Thyroid gland (tissue), 4 donors: Measurements from ENCODE around the gene APOL5. TPM values are rescaled to one million over a fixed set of nuclear protein-coding genes. Genes with fewer than 3 reads are reported as not detected.
"Not testable (repeated sequence)": the region's sequence is repeated elsewhere in the genome, so short reads cannot be mapped to it uniquely, and the experiment has no call there.

Experiments
- DNase-seq, 2 donors: peaks; one replicate each; pipeline ENCODE4 v3.0.0-alpha.2; 2019
- H3K27ac ChIP-seq, 3 donors: fragments of 200-600 bp; sonication (generic); 1 replicate in 2 of 3; 2 replicates in 1 of 3; pipeline ENCODE4 v1.5.1; 2016 to 2019; ENCODE audit warnings: mild to moderate bottlenecking in 1 of 3, moderate library complexity in 1 of 3
- H3K27me3 ChIP-seq: fragments of 200-600 bp; sonication (generic); one replicate; pipeline ENCODE4 v1.5.1; 2019
- H3K36me3 ChIP-seq, 2 donors: fragments of 200-600 bp; sonication (generic); one replicate each; pipeline ENCODE4 v1.5.1; 2016 to 2019
- H3K4me1 ChIP-seq, 2 donors: fragments of 200-600 bp; sonication (generic); one replicate each; pipeline ENCODE4 v1.5.1; 2017 to 2019
- H3K4me3 ChIP-seq, 3 donors: fragments of 200-600 bp; sonication (generic); replicated peaks in 1 of 3; 1 replicate in 2 of 3; 2 replicates in 1 of 3; pipeline ENCODE4 v1.5.1; 2016; ENCODE audit warnings: mild to moderate bottlenecking in 1 of 3
- H3K9me3 ChIP-seq: fragments of 200-600 bp; sonication (generic); one replicate; pipeline ENCODE4 v1.5.1; 2017
- POLR2A ChIP-seq, 2 donors: fragments of 450-650 bp; IDR thresholded peaks; one replicate each; pipeline ENCODE4 v1.6.1; 2017; ENCODE audit warnings: antibody characterized with exemption in 2 of 2, mild to moderate bottlenecking in 2 of 2, moderate library complexity in 1 of 2
- WGBS, 2 donors: methylation state at CpG; one replicate each; pipeline ENCODE4 v1.1.5; 2017; 5-methylcytosine and 5-hydroxymethylcytosine counted together
- intact Hi-C: fragments of 100-400 bp; cut with DNase I; formaldehyde crosslinking; loops from one replicate; pipeline ENCODE4 v1.15.1; 2023
- total RNA-seq, 4 donors: library from RNA; depleted of rRNA; stranded (reverse); fragments of >200 nt; gene quantifications; one replicate each; pipeline ENCODE4 v1.2.3, GENCODE V29; 2016
- TF ChIP-seq, protein P1 (sequence below), 6 experiments: fragments of 200-600 bp in 3 of 6; fragments of 450-650 bp in 3 of 6; sonication (generic) in 3 of 6; IDR thresholded peaks; one replicate each; pipeline ENCODE4 v1.5.1; 2016 to 2019; ENCODE audit warnings: antibody characterized with exemption in 6 of 6, mild to moderate bottlenecking in 2 of 6, inconsistent platforms in 1 of 6, moderate library complexity in 1 of 6

Gene APOL5
- total RNA-seq, 4 donors from 2014 or later, result not detected

DNA sequence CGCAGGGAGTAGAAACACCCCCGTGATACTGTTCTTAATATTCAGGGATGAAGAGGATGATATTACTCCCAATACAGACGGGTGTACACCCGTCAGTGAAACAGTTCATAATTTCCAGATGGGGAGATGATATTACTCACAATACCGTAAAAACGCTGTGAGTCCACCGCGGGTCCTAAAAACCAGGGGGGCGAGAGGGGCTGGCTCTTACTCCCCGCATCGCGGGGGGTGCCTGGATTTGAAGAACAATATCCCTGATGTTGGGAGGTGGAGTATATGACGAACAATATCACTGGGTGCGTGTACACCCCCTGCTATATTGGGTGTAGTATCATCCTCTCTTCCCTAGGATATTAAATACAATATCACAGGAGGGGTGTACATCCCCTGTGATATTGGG is 20.5 kb upstream of the APOL5 start:
- WGBS, 2 donors, result 81 to 84% methylated on average over 14 of the region's 14 CpGs
- no peaks in the 10 kb centered on the region for H3K36me3 ChIP-seq
- TF ChIP-seq, protein P1, sequence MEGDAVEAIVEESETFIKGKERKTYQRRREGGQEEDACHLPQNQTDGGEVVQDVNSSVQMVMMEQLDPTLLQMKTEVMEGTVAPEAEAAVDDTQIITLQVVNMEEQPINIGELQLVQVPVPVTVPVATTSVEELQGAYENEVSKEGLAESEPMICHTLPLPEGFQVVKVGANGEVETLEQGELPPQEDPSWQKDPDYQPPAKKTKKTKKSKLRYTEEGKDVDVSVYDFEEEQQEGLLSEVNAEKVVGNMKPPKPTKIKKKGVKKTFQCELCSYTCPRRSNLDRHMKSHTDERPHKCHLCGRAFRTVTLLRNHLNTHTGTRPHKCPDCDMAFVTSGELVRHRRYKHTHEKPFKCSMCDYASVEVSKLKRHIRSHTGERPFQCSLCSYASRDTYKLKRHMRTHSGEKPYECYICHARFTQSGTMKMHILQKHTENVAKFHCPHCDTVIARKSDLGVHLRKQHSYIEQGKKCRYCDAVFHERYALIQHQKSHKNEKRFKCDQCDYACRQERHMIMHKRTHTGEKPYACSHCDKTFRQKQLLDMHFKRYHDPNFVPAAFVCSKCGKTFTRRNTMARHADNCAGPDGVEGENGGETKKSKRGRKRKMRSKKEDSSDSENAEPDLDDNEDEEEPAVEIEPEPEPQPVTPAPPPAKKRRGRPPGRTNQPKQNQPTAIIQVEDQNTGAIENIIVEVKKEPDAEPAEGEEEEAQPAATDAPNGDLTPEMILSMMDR (IDR thresholded peaks at IDR 0.05), result no peak
- no peak for TF ChIP-seq POLR2A (IDR thresholded peaks at IDR 0.05)
- H3K27ac ChIP-seq, result no peak overlapping the region
- no peak for DNase-seq
- intact Hi-C loops, result no loop called here
- no peaks in the 10 kb centered on the region for H3K4me1 ChIP-seq
- no peaks in the 10 kb centered on the region for H3K27me3 ChIP-seq
- no peaks in the 10 kb centered on the region for H3K9me3 ChIP-seq
- no peak overlapping the region for H3K4me3 ChIP-seq

DNA sequence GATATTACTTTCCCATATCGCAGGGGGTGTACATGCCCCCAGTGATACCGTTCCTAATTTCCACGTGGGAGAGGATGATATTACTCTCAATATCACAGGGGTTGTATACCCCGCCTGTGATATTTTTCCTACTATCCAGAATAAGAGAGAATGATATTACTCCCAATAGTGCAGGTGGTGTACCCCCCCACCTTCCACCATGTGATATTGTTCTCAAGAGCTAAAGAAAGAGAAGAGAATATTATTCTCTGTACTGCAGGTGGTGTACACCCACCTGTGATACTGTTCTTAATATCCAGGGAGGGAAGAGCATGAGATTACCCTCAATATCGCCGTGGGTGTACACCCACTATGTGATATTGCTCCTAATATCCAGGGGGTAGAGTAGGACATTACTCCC is 17.8 kb upstream of the APOL5 start:
- H3K9me3 ChIP-seq, DNase-seq, H3K36me3 ChIP-seq, H3K27me3 ChIP-seq, H3K4me3 ChIP-seq, H3K27ac ChIP-seq, intact Hi-C loops: not testable (repeated sequence)
- 85 to 95% methylated on average over 4 to 6 of the region's 6 CpGs for WGBS, 2 donors
- peaks cover 9 to 15% of the 10 kb centered on the region in 2 donors for H3K4me1 ChIP-seq

DNA sequence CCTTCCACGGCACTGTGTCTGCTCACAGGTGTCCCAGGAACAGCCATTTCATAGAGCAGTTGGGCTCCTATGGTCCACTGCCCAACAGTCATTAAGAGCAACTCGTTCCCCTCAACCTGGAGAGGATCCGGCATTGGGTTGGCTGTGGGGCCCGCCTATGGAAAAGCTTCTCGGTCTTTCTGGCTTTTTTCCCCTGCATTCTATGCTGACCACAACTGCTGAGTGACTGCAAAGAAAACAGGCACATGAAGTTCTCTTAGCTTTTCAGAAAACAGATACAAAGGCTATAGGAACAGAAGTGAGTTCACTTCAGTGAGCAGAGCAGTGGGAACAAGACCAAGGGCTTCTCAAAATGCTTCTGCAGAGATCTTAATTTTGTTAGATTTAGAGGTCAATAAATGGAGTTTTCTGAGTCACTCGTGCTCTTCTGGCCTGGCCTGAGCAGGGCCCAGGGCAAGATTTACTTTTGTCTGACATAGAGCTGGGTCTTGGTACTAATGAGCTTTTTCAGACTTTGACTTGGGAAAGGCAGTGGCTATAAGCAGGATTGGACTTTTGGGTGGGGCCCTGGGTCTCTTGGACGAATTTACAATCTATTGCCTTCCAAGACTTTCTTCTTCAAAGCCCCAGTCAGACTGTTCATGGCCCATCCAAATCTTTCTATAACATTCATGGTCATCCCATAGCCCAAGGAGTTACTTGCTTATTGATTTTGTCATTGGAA is 13.6 kb upstream of the APOL5 start:
- no peak overlapping the region for H3K4me3 ChIP-seq
- DNase-seq, result peak; percentile 47 to 62
- peak in 1 of 2 donors; percentile 21 for TF ChIP-seq POLR2A (IDR thresholded peaks at IDR 0.05)
- TF ChIP-seq, protein P1 (IDR thresholded peaks at IDR 0.05), result no peak
- no peaks in the 10 kb centered on the region for H3K36me3 ChIP-seq
- peak overlapping the region; percentile 3 to 86 (median 66) for H3K27ac ChIP-seq
- peaks cover 9 to 16% of the 10 kb centered on the region in 2 donors for H3K4me1 ChIP-seq
- no peaks in the 10 kb centered on the region for H3K27me3 ChIP-seq
- 44 to 50% methylated on average over 7 of the region's 7 CpGs for WGBS, 2 donors
- intact Hi-C loops, result no loop called here
- no peaks in the 10 kb centered on the region for H3K9me3 ChIP-seq

DNA sequence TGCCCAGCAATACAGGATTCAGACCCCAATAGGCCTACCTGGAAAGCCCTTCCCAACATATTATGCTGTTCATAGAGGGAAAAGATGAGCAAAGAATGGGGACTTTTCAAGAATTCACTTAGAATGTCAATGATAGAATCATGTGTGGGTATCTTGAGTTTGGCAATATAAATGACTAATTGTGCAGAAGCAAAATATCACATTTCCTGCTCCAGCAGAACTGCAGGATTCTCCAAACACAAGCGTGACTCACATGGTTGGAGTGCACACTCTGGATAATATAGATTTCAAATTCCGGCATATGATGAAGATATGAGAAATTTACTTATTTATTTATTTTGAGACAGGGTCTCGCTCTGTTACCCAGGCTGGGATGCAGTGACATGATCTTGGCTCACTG is 12.5 kb upstream of the APOL5 start:
- Histone ChIP-seq H3K36me3 (no peaks in the 10 kb centered on the region), H3K9me3 (no peaks in the 10 kb centered on the region), H3K27ac (no peak overlapping the region), H3K4me1 (peaks cover 9 to 16% of the 10 kb centered on the region in 2 donors), H3K4me3 (no peak overlapping the region), H3K27me3 (no peaks in the 10 kb centered on the region)
- TF ChIP-seq, protein P1 (IDR thresholded peaks at IDR 0.05), result no peak
- TF ChIP-seq POLR2A (IDR thresholded peaks at IDR 0.05), result no peak
- no peak for DNase-seq
- intact Hi-C loops, result no loop called here
- 91 to 97% methylated on average over 3 of the region's 3 CpGs for WGBS, 2 donors

DNA sequence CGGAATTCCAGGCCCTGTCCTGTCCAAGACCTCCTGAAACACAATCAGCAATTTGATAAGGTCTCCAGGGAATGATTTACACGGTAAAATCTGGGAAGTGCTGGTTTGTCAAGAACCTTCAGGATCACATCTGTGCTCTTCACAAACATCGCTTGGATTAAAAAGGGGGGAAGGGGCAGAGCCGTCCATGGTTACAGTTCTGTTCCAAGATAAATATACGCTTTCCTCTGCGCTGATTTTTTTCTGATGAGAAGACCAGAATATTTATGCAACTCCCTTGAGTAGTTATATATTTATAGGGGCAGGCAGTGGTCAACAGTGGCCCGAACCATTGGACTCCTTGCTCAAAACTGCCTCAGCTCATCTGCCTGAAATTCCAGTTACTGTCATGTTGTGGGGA is 9.2 kb upstream of the APOL5 start:
- Histone ChIP-seq H3K4me1 (peaks cover 9 to 15% of the 10 kb centered on the region in 2 donors), H3K27me3 (no peaks in the 10 kb centered on the region), H3K9me3 (no peaks in the 10 kb centered on the region), H3K36me3 (no peaks in the 10 kb centered on the region), H3K4me3 (no peak overlapping the region), H3K27ac (no peak overlapping the region)
- intact Hi-C loops, result no loop called here
- TF ChIP-seq POLR2A (IDR thresholded peaks at IDR 0.05), result no peak
- TF ChIP-seq, protein P1 (IDR thresholded peaks at IDR 0.05), result no peak
- no peak for DNase-seq
- WGBS, 2 donors, result 63 to 67% methylated on average over 7 of the region's 7 CpGs
